GM19438 (cell line): ENCODE results near the gene FADS2.

Experiments
- ATAC-seq: cut with Tn5 transposase; IDR thresholded peaks from one replicate; pipeline ENCODE4 v1.9.1; 2021; ENCODE audit warnings: low read depth; ENCODE audit not compliant: unreplicated experiment

The FADS2 gene

DNA sequence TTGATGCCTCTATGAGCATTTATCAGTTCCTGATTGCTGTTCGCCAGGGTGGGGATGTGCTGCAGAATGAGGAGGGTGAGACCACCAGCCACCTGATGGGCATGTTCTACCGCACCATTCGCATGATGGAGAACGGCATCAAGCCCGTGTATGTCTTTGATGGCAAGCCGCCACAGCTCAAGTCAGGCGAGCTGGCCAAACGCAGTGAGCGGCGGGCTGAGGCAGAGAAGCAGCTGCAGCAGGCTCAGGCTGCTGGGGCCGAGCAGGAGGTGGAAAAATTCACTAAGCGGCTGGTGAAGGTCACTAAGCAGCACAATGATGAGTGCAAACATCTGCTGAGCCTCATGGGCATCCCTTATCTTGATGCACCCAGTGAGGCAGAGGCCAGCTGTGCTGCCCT is 32.6 kb upstream of the FADS2 start:
- ATAC-seq = no peak

DNA sequence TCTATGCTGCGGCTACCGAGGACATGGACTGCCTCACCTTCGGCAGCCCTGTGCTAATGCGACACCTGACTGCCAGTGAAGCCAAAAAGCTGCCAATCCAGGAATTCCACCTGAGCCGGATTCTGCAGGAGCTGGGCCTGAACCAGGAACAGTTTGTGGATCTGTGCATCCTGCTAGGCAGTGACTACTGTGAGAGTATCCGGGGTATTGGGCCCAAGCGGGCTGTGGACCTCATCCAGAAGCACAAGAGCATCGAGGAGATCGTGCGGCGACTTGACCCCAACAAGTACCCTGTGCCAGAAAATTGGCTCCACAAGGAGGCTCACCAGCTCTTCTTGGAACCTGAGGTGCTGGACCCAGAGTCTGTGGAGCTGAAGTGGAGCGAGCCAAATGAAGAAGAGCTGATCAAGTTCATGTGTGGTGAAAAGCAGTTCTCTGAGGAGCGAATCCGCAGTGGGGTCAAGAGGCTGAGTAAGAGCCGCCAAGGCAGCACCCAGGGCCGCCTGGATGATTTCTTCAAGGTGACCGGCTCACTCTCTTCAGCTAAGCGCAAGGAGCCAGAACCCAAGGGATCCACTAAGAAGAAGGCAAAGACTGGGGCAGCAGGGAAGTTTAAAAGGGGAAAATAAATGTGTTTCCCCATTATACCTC is 32.1 kb upstream of the FADS2 start:
- no peak for ATAC-seq

DNA sequence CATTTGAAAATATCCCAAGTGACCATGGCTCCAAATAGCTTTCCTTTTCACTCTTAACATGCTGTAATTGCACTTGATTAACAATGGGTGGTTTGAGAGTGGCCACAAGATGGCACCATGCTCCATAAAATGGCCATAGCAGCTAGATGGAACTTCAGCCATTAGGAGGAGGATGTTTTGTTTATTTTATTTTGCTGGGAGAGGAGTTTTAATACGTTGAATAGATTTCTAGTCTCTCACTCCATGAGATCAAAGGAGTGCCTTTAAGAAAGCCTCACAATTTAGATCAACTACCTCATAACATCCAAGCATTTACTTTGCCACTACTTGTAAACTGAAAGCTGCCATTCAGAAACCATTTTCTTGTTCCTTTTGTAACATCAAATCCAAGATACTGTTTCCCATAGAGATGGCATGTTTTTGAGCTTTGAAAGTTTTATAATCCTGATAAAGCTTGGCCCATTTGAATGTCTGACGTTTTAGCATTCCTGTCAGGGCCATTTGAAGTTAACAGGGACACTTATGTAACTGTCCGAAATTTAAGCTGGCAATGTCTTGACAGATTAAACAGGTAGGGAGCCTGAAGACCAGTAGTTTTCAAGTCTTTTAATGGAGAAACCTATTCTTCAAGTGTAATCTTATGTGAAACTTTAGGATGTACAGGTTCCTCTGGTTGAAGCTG is 30.7 kb upstream of the FADS2 start:
- no peak for ATAC-seq

DNA sequence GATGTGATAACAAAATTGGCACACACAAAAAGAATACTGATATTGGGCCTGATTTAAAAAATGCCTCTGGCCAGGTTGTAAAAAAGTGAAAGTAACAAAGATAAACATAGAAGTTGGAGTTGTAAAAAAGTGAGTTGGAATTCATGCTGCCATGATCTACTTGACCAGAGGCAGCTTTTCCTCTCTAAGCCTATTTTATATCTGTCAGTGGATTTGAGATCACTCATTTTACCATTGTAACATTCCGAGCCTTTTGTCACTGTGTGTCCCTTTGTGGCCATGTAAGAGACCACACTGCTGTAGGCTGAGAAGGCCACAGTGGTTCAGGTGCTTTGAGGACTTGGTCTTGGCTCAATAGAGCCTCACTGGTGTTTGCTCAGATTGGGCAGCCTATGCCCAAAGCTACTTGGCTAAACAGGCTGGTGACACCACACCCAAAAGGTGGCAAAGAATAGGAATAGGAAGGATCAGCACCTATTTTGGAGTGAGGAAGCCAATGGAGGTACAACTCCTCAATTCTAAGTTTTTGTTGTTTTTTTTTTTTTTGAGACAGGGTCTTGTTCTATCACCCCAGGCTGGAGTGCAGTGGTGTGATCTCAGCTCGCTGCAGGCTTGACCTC is 28.3 kb upstream of the FADS2 start:
- ATAC-seq = no peak

DNA sequence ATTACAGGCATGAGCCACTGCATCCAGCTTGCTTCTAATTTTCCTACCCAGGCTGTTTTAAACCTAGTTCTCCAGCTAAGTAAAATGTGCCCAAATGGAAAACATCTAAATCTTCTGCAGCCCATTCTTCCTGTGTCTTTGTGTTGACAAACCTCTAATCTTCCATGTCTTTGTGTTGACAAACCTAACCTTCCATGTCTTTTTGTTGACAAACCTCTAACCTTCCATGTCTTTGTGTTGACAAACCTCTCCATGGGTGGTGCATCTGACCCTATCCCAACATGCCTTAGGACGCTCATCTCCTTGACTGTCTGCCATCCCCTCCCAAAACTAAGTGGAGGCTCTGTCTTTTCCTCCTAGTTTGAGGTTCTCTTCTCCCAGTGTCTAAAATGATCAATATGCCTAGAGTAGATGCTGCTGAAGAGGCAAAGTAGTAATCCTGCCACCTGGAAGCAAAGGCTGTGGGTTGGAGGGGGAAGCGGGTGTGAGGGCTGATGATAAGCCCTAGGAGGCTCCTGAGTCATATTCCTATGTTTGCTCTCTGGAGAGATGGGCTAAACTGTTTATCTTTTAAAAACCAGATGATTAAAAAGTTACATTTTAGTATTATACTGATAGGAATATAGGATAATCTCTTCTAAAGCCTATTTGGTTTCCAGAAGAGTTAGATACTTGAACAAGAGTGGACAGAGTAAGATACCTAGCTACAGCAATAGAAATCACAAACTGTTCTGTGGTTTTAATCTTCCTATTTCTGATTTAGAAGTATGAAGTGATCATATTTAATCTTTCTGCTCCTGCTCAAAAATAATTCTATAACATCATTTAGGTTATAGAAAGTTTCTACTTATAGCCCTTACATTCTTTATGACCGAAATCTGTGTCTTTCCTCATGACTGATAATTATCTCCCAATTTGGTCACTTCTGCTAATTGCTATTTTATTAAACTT is 27.5 kb upstream of the FADS2 start:
- no peak for ATAC-seq

DNA sequence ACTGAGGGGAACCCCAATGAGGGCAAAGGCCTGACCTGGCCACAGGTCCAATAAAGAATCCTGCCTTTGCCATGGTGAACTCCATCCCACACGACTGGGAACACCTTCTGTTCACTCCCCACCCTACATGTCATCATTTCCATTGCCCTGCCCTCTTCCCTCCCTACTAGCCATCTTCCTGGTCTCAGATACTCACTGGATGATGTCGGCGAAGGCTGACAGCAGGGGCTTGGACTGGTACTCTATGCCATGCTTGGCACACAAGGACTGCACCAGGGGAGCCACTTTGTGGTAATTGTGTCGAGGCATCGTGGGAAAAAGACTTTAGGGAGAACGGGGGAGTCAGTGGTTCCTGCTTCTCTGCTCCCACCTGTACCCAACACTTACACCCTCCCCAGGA is 25.5 kb upstream of the FADS2 start:
- ATAC-seq = no peak

DNA sequence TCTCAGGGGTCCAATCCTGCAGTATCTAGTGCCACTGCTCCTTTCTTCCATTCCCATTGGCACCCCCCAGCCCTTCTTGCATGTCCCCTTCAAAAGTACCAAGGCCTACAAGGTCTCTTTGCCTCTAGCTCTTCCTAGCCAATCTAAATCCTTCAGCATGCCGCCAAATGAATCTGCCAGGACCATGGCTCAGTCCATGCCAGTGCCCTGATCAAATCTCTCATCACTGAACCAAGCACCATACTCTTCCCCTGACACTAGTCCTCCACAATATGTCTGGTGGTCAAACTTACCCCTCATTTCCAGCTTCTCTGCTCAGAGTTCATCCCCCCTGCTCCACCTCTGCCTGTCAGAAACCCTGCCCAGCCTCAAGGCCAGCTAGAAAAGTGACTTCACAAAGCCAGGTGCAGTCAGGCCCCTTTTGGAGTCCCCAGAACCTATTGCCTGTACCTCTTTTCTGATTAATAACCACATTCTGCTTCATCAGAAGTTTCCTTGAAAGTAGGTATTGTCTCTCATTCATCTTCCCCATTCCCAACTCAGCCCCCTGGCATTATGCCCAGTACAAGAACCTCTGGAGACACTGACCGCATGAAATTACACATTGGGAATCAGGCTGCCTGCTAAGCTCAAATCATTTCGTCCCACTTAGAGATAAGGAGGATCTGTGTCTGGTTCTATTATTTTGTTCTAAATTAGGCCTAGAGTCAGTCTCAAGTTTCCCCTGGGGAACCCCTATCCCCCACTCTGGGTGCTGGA is 24.0 kb upstream of the FADS2 start:
- no peak for ATAC-seq

DNA sequence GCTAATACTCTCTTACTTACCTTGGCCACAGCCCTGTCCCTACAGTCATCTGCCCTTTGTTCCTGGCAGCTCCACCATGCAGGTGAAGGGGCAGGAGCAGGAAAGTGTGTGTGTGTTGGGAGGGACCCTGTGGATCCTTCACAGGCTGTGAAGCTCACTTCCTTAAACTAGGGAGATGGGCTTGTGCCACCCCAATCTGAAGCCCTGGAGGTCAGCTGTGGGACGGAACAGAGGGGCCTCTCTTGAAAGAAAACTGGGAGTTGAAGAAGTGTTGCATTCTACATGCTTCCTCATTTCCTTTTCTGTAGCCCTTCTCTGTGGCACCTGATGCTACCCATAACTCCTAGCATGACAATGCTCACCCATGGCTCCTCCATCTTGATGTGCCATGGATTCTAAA is 23.0 kb upstream of the FADS2 start:
- ATAC-seq = no peak

DNA sequence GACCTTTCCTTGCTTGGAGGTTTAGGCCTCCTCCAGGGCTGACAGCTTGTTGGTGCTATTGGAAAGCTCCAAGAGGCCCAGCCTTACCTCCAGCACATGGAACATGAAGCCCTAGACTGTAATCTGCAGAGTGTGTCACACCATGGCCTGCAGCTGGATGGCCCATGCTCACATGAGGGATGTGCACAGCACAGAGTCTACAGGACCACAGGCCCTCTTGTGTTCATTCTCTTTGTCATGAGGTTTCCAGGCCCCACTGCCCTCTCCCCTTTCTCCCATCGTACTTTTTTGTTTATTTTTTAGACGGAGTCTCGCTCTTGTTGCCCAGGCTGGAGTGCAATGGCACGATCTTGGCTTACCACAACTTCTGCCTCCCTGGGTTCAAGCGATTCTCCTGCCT is 21.3 kb upstream of the FADS2 start:
- ATAC-seq = no peak

DNA sequence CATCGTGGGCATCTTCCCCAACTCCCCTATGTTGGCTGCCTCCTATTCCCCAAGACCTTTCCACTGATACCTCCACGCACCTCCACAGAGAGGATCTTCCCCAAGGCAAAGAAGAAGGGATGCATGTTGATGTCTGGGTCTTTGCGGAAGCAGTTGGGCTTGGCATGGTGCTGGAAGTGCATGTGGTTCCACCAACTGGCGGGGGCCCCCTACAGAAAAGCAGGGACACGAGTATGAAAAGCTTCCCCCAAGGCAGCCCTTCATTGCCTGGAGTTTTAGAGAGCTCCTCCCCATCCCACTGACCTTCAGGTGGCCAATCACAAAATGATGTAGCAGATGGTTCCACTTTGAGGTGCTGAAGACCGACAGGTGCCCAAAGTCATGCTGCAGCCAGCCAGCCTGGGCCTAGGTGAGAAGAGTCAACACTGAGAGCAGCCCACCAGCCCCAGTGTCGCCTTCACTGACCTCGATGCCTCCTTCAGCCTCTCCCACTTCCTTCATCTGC is 17.4 kb upstream of the FADS2 start:
- ATAC-seq = no peak

DNA sequence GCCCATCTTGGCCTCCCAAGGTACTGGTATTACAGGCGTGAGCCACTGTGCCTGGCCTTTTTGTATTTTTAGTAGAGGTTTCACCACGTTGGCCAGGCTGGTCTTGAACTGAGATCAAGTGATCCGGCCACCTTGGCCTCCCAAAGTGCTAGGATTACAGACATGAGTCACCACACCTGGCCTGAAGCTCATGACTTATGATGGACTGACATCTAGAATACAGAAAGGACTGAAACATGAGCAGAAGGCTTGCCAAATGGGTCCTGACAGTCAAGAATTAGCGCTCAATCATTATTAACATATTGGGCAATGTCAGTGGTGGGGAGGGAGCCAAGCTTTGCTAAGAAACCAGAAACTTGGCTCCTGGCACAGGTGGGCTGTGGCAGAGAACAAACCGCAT is 16.3 kb upstream of the FADS2 start:
- ATAC-seq = no peak

DNA sequence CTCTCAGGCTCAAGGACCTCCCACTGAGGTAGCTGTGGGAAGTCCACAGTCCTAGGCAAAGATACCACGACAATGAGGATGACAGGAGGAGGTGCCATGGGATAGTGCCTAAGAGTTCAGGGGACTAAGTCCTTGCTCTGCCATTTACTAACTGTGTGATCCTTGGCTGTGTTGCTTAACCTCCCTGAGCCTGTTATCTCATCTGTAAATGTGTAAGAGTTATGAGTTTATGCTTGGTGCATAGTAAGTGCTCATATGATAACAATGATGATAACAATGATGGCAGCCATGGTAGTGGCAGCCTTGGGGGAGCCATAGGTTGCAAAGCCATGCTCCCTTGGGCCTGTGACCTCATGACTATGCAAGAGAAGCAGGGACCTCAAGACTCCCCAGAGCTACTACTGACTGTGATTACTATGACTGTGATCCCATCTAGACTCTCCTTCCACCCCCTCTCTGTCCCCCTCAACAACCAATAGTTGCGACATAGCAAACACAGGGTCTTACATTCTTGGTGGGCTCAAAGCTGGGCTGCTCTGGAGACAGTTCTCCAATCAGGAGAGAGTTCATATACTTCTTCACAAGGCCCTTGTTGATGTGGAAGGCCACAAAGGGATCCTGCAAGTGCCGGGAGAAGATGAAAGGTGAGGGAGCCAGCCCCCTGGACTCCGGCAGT is 15.2 kb upstream of the FADS2 start:
- no peak for ATAC-seq

DNA sequence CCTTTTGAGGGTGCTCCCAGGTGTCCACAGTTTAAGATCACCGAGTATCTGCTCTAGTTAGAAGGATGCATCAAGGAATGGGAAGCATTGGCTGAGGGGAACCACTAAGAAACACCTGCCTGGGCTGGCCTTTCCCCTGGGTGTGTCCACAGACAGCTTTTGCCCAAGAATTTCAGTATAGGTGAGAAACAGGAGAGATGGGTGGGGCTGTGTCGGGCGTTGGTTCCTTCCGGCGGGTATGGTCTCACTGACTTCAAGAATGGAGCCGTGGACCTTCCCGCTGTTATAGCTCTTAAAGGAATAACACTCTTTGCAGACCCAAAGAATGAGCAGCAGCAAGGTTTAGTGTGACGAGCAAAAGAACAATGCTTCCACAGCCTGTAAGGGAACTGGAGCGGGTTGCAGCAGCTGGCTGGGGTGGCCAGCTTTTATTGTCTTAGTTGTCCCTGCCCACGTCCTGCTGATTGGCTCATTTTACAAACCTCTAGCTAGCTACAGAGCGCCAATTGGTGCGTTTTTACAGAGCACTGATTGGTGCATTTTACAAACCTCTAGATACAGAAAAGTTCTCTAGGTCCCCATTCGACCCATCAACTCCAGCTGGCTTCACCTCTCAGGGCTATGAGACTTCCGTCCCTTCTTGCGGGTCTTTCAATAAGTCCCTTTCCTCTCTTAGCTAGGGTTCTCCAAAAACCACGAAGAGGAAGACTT is 13.7 kb upstream of the FADS2 start:
- ATAC-seq = no peak

DNA sequence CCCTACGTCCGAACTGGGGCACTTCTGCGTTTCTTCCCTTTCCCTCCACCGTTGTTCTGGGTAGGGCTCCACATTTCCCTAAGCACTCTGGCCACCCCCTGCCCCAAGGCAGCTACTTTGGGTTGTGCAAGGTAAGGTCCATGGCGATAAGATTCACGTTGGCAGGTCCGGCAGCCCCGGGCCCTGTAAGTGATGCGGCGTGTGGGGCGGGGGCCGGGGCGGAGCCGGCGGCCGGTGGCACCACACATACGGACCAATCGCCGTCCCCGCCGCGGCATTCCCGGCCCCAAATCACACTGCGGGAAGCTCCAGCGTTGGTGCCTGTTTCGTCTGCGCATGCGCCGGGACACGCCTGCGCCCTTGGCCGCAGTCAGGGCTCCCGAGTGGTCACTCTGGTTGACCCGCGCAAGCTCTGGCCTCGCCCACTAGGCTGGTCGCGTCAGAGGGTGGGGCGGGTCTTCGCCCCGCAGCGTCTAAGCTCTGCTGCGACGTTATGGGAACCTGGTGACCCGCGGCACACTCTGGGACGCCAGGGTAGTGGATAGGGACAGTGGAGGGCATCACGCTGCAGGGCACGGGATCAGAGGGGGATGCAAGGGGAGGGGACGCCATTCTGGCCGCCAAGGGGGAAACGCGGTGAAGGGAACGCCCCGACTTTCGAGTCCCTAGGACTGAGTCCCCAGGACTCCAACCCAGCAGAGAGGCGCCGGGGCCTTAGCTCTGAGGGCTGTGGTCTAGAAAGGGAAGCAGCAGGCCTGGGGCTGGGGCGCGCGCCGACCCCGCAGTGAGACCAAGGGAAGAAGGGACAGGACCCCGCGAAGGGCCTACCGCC is 12.9 kb upstream of the FADS2 start:
- ATAC-seq = peak; percentile 56

DNA sequence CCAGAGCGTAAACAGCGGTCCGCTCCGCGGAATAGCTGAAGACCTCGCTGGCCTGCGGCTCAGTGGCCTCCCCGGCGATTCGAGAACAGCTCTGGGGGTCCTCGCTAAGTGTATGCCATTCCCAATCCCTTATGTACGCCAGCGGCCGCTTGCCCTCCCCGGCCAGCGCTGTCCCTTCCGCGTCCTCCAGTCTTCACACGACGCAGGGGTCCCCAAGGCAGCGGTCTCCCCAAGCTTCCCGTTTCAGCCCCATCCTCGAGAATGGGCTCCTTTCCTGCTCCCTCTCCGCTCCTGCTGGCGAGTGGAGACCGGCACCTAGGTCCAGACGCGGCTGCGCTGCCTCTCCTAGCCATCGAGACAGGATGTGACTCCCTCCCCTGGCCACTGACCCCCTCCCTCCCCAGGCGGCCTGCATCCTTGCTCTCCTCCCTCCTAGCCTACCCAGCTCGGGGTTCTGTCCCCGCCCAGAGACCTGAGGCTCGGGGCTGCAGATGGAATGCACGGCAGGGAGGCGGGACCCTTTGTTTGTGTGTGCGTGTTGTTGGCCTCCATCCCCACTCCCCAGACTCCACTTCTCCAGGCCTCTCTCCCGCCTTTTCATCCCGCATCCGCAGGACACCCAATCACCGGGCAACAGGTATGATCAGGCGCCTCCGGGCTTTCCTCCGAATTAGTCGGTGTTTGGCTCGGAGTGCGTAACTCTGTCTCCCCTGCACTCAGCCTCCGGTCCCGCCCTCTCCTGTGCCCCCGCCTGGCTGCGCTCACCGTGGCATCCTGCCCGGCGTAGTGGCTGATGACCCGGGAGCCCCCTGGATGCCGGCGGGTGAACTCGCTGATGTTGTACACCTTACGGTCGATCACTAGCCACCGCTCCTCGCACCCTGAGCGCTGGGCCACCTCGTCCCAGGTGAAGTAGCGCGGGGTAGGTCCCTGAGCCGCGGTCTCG is 12.0 kb upstream of the FADS2 start:
- peak; percentile 29 for ATAC-seq

DNA sequence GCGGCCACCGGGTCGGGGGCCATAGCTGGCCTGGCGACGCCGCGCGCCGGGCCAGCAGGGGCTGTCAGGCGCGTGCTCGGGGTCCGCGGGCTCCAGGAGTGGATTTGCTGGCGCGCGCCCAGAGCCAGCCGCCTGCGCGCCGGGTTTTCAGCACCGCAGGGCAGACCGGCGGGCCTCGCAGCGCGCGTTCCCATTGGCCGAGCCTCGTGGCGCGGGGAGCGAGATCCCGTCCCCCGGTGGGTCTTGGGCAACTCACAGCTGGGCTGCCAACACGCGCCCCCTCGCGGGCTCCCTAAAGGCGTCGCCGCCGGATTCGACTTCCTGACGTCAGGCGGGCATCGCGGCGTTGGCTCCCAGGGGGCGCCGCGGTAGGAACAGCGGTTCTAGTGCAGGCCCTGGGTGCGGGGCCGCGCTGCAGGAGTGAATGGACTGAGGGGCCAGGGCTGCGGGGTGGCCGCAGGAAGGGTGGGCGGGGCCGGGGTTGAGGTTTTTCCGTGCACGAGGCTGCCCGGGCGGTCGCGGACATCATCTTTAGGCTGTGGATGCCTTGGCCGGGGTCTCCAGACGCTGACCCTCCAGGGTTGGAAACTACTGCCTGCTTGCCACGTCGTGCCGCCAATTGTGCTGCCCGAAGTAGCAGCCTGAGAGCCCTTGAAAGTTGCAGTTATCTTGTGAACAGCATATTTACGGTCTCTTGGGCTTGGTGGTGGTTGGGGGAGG is 11.2 kb upstream of the FADS2 start, which contains the start of gene FADS1:
FADS1 (minus strand) TSS at position 268 of the 720 bp plus-strand sequence; CDS start at position 194, 74 bp downstream.
- ATAC-seq = peak; percentile 49
